Stimulated activated CD4-positive, alpha-beta T cell treated with anti-CD3 and anti-CD28 coated beads, Interleukin-15, amount 100 ng/mL, for 48 hours (primary cell): Measurements from ENCODE around the gene FAM177A1.
"Not testable (repeated sequence)": the region's sequence is repeated elsewhere in the genome, so short reads cannot be mapped to it uniquely, and the experiment has no call there.

ENCODE experiments used
- DNase-seq, 2 donors: peaks; one replicate each; pipeline ENCODE4 v3.0.0-alpha.2; 2020; ENCODE audit warnings: low read depth in 2 of 2

The FAM177A1 gene, protein sequence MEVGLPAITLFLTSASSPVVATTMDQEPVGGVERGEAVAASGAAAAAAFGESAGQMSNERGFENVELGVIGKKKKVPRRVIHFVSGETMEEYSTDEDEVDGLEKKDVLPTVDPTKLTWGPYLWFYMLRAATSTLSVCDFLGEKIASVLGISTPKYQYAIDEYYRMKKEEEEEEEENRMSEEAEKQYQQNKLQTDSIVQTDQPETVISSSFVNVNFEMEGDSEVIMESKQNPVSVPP

DNA sequence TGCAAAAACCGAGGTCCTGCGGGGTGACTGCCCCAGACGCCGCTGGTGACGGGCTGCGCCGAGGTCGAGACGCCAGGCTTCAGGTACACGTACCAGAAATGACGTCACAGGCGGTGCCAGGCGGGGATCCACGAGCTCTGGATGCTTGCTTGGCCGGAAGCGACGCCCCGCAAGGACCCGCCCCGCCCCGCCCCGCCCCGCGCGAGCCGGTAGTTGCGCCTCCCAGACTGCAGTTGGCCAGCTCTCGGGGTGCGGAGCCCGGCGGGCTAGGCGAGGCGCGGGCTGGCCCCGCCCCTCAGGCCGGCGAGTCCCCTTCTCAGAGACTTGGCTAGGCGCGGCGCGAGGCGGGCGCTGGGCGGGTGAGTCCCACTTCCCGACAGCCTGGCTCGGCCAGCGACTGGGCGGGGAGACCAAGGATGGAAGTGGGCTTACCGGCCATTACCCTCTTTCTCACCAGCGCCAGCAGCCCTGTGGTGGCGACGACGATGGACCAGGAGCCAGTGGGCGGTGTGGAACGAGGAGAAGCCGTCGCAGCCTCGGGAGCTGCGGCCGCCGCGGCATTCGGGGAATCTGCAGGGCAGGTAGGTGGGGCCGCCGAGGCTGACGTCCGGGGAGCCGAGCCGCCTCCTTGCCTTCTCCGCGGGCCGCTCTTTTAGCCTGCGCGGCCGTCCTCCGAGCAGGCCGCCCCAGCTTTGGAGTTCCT lies at the start of gene FAM177A1:
Gene FAM177A1 (plus strand): TSS at position 225 of the 703 bp plus-strand sequence. CDS start 192 bp downstream, at position 417.
- DNase-seq: peak; percentile 98

DNA sequence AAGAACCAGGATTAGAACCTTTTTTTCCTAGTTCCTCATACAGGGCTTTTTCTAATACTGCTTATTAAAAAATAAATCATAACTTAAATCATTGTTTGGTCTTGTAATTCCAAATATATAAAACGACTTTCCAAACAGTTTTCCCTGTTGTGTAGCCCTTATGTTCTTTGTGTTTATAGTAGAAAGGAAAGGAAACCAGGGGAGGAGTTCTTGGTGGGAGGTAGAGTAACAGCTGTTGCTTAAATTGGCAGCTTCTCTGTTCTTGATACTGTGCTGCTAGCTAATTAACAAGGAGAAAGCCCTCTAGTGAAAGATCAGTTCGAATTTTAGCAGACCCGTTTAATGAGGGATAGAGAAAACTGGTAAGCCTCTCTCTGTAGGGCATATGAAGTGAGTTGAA lies 48.3 kb upstream of the FAM177A1 start:
- no peak for DNase-seq

DNA sequence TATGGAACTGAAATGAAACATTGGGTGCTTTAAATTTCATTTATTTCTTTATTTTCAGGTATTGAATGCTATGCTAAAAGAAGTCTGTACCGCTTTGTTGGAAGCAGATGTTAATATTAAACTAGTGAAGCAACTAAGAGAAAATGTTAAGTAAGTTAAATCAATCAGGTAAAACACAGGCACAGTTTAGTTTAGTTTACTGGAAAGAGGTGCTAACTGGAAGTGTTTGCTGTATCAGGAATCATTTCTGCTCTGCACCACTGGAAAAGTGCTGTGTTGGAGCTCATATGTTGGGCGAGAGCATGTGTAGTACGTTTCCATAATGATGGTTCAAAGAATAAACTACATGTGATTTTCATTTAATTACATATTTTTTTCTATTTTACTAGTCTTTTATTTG lies 46.6 kb upstream of the FAM177A1 start:
- no peak for DNase-seq

DNA sequence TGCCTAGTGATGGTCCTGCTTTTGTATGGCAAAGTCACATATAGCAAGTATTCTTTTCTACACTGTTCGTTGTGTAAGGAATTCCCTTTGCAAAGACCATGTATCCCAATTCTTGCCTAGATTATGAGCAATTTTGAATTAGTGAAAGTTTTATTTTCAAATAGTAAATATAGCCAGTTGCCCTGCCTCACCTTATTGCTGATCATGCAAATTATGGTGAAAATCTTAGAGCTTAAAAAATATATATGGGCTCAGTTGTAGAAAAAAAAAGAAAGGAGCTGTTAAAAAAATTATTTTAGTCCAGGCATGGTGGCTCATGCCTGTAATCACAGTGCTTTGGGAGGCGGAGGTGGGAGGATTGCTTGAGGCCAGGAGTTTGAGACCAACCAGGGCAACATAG lies 44.5 kb upstream of the FAM177A1 start:
- DNase-seq: no peak

DNA sequence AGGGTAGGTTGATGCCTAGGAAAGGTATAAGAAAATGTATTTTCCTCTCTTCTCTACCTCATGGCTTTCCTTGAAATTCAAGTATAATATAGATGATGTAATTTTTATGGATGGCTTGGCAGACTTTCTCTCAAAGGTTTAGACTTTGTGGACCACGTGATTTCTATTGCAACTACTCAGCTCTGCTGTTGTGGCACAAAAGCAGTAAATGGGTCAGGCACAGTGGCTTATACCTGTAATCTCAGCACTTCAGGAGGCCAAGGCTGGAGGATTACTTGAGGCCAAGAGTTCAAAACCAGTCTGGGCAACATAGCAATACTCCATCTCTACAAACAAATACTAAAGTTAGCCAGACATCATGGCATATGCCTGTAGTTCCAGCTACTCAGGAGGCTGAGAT lies 41.2 kb upstream of the FAM177A1 start:
- DNase-seq: no peak

DNA sequence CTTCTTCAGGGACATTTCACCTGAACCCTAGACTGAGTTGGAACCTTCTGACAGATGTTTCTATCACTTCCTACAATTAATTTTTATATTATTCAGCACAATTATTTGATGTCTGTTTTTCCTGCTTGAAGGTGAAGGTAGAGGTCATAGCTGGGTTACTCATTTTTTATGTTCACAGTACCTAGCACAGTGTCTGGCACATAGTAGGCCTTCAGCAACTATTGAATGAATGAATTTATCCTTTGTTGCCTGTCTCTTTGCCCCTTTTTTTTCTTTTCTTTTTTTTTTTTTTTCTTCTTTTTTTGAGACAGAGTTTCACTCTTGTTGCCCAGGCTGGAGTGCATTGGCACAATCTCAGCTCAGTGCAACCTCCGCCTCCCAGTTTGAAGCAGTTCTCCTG lies 29.5 kb upstream of the FAM177A1 start:
- DNase-seq: no peak

DNA sequence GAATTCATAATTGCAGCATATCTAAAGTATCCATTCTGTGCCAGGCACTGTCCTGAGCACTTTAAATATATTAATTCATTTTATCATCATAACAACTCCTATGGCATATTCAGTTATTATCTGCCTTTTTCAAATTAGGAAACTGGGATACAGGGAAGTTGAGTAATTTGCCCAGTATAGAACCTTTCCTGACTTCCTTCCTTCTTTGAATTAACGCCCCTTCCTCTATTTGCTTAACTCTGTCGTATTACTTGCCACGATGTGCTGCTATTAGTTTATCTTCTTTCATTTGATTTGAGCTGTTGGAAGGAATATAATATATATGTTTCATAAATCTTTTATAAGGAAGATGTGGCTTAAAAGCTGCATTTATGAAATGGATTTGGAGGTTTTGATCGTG lies 25.4 kb upstream of the FAM177A1 start:
- no peak for DNase-seq

DNA sequence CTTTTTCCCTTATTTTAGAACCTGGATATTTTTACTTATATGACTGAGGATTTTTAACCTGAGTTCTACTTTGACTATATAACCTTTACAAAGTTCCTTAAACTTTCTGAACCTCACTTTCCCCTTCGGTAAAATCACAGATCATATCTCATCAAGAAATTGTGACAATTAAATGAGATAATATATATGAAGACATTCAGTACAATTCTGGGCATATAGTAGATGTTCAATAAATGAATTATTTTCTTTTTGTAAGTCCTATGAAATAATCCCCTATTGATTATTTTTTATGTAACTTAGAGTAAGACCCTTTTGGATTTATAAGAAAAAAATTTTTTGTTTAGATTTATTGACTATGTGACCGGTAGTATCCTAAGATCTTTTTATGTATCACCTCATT lies 17.6 kb upstream of the FAM177A1 start:
- DNase-seq: no peak

DNA sequence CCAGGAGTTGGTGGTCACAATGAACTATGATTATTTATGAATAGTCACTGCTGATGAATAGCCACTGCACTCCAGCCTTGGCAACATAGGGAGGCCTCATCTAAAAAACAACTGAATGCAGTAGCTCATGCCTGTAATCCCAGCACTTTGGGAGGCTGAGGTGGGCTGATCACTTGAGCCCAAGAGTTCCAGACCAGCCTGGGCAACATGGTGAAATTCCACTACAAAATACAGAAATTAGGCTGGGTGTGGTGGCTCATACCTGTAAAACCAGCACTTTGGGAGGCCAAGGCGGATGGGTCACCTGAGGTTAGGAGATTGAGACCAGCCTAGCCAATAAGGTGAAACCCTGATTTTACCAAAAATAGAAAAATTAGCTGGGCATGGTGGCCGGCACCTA lies 13.5 kb upstream of the FAM177A1 start:
- DNase-seq: no peak

DNA sequence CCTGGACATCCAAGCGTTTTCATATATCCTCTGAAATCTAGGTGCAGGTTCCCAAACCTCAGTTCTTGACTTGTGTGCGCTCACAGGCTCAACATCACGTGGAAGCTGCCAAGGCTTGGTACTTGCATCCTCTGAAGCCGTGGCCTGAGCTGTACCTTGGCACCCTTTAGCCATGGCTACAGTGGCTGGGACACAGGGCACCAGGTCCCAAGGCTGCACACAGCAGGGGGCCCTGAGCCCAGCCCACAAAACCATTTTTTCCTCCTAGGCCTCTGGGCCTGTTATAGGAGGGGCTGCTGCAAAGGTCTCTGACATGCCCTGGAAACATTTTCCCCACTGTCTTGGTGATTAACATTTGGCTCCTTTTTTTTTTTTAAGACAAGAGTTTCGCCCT lies 11.6 kb upstream of the FAM177A1 start:
- no peak for DNase-seq

DNA sequence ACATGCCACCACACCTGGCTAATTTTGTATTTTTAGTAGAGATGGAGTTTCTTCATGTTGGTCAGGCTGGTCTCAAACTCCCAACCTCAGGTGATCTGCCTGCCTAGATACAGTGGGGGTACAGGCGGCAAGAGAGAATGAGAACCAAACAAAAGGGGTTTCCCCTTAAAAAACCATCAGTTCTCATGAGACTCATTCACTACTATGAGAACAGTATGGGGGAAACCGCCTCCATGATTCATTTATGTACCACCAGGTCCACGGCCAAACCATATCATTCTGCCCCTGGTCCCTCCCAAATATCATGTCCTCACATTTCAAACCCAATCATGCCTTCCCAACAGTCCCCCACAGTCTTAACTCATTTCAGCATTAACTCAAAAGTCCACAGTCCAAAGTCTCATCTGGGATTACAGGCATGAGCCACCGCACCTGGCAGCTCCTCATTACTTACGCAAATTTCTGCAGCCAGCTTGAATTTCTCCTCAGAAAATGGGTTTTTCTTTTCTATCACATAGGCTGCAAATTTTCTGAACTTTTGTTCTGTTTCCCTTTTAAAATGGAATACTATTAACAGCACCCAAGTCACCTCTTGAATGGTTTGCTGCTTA lies 11.0 kb upstream of the FAM177A1 start:
- not testable (repeated sequence) for DNase-seq

DNA sequence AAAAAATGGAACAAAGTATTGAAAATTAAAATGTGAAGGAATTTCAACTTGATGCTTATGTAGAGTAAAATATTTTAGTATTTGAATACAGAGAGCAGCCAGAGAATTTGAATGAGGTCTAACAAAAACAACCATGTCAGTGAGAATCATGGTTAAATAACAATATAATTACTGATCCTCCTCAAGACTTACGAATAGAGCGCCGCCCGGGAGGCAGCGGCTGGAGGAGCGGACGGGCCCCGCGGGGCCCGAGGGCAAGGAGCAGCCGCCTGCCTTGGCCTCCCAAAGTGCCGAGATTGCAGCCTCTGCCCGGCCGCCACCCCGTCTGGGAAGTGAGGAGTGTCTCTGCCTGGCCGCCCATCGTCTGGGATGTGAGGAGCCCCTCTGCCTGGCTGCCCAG lies 7.8 kb upstream of the FAM177A1 start:
- not testable (repeated sequence) for DNase-seq

DNA sequence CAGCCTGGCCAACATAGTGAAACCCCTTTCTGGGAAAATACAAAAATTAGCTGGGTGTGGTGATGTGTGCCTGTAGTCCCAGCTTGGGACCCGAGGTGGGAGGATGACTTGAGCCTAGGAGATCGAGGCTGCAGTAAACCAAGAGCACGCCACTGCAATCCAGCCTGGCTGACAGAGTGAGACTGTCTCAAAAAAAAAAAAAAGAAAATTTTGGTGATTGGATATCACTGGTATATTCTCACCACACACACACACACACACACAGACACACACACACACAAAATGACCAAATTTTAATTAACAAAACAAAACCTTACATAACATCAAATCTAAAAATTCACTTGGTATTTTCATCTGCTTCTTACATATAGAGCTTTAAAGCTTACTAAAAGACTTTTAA lies 3.4 kb upstream of the FAM177A1 start:
- DNase-seq: no peak

DNA sequence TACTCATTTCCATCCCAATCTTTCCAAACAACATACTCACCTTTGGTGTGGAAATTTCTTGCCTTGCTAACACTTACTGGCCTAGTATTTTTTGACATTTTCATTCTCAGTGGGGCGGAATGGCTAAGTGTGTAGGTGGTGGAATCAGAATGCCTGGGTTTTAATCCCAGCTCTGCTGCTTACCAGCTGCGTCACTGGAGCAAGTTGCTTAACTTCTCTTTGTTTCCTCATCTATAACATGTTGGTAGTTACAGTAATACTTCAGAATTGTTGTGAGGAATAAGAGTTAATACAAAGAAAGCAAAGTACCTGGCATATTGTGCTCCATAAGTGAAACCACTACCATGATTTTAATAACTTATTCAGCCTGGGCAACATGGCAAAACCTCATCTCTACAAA lies 3.0 kb upstream of the FAM177A1 start:
- DNase-seq: no peak

DNA sequence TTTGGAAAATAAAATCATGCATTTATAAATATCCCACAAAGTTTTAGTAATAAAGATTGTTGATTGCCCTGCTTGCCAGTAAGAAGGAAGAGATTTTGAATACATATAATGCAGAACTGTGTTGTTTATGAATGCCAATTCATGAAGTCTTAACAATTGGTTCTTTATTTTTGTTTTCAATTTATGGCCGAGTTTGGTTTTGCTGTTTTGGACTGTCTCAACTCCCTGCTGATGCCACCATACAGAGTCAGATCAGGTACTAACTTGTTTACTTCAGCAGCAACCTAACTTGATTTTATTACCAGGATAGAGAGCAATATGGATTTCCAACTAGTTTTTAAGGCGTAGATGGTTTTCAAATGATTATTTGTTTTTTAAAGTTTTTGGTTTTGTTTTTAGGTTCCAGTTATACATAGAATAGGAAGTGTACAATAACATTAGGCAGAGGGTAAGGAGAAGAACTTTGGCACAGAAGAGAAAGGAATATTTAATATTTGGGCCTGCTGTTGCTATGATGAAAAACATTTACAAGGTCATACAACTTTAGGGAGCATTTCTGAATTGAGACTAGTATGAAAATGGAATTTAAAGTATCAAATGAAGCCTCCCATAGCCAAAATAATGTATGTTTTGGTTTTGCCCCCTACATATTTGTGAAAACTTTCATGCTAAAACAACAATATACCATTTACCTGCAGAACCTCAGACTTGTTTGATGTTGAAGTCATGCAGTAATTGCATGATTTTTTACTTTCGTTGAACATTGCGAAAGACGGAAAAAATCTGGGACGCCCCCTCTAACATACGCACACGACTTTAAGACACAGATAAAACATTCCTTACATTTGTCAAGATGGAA lies 904 bp upstream of the FAM177A1 start:
- no peak for DNase-seq

DNA sequence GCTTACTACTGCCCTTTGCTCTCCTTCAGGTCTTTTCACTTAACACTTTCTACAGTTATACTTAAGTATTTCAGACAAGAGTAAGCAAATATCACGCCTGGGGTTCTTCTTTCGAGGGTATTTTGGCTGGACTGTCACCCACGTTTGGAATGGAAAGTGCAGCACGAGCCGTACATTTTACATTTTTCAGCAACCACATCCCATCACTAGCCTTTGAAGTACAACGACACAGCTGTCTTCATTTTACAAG lies 349 bp upstream of the FAM177A1 start:
- DNase-seq: no peak

DNA sequence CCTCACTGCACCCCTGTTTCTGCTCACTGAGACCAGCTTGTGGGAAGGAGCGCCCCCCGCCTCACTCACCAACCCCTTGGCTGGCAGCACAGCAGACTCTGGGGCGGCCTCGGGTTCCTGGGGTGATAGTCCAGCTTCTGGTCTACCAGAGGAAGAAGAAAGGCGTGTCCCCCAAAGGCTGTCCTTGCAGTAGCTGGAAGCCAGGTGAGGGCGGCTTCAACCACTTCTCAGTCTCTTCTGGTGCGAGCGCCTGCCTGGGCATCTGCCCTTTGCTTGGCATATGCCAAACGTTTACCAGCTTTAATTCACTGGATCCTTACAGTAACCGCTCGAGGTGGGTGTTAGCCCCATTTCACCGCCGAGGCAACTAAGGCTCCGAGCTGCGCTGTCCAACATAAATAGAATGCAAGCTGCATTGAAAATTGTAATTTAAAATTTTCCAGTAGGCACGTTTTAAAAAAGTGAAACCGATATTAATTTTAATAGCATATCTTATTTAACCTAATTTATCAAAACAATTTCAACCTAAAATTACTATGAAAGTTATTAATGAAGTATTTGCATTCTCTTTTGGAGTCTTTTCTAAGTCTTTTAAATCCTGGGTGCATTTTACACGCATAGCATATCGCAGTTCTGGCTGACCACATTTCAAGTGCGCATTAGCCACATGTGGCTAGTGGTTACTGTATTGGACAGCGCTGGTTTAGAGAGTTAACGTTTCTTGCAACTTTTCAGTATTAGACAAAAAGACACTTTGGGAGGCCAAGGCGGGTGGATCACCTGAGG lies 872 bp downstream of the FAM177A1 start:
- DNase-seq: no peak

DNA sequence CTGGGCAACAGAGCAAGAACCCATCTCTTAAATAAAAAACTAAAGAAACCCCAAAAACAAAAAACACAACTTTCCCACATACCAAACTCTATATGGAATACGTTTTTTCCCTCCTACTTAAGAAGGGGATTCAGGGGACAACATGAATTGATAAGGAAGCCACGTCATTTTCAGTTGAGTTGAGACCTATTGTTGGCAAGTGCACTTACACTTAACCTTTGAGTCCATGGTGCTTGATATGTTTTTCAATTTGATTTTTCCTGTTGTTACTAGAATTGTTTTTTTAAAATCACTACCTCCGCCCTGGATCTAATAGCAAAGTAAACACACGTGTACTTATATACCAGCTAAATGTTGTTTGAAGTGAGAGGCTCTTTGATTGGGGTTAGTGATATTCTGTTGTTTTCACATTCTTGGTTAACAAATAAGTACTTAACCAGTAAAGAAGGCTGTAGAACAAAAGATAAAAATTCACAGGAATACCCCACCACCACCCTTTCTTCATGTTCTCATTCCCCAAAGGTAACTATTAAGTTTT lies 2.0 kb downstream of the FAM177A1 start:
- DNase-seq: no peak

DNA sequence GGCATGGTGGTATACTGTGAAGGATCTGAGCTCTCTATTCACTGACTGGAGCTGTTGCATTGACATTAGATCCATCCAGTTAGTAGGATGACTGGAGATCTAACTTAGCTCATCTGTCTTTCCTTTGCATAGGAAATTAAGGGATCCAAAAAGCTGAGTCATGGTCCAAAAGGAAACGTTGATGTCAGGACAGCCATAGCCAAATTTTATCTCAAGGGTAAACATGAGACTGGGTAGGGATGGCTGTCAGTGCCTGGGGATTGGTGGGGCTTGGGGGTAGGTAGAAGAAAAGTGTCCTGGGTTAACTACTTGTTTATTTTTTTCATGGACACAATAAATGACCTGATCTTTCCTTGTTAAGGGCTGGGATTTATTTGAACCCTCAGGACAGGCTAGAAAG lies 4.6 kb downstream of the FAM177A1 start:
- no peak for DNase-seq

DNA sequence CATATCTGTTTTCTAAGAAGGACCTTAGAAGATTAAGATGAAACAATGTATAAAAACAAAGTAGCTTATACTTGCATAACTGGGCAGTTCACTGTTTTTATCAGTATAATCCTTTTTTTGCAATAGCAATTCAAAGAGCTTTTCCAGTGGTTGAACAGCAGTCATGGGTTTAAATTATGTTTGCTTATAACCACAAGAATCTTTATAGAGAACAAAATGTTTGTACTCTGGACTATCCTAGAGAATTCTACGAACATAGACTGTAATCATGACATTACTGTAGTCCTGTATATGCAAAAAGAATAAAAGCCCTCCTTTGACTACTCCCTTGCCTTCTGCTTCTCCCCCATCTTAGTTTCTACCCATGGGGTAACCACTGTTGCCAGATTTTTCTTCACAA lies 5.7 kb downstream of the FAM177A1 start:
- no peak for DNase-seq

DNA sequence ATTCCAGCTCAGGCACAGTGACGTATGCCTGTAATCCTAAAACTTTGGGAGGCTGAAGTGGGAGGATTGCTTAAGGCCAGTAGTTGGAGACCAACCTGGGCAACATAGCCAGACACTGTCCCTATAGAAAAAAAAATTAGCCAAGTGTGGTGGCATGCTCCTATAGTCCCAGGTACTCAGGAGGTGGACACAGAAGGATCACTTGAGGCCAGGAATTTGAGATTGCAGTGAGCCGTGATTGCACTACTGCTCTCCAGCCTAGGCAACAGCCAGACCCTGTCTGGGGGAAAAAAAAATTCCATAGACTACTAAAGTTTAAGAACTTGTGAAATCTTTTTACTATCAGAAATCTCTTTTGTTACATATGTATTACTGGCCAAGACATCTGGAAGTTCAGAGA lies 6.6 kb downstream of the FAM177A1 start:
- no peak for DNase-seq
